HG03066 (cell line): ENCODE measurements around the gene SSMEM1.
"Not testable (repeated sequence)": the region's sequence is repeated elsewhere in the genome, so short reads cannot be mapped to it uniquely, and the experiment has no call there.

Experiments used
- ATAC-seq: cut with Tn5 transposase; IDR thresholded peaks from one replicate; pipeline ENCODE4 v1.9.1; 2021; ENCODE audit warnings: low read depth; ENCODE audit not compliant: unreplicated experiment

Gene SSMEM1

GRCh38 chr7:130210181-130210935 is 2.7 kb downstream of the SSMEM1 start:
- no peak for ATAC-seq

- no peak for ATAC-seq
Observed at GRCh38 chr7:130213828-130214227, 6.2 kb downstream of the SSMEM1 start.

- no peak for ATAC-seq
Observed at GRCh38 chr7:130216025-130216424, 8.4 kb downstream of the SSMEM1 start.

- no peak for ATAC-seq
Observed at GRCh38 chr7:130216750-130217149, 9.1 kb downstream of the SSMEM1 start.

GRCh38 chr7:130218806-130219620 is 11.4 kb downstream of the SSMEM1 start:
- no peak for ATAC-seq

GRCh38 chr7:130219871-130220270 is 12.2 kb downstream of the SSMEM1 start:
- ATAC-seq: no peak

- ATAC-seq: no peak
Observed at GRCh38 chr7:130221746-130222145, 14.1 kb downstream of the SSMEM1 start.

- ATAC-seq: no peak
Observed at GRCh38 chr7:130223646-130224045, 16.0 kb downstream of the SSMEM1 start.

- no peak for ATAC-seq
Observed at GRCh38 chr7:130224210-130224609, 16.6 kb downstream of the SSMEM1 start.

GRCh38 chr7:130224923-130225322 is 17.3 kb downstream of the SSMEM1 start:
- ATAC-seq: not testable (repeated sequence)

GRCh38 chr7:130226333-130226732 is 18.7 kb downstream of the SSMEM1 start:
- ATAC-seq: no peak

GRCh38 chr7:130227883-130228575 is 20.4 kb downstream of the SSMEM1 start:
- no peak for ATAC-seq

- no peak for ATAC-seq
Observed at GRCh38 chr7:130228840-130229502, 21.3 kb downstream of the SSMEM1 start.

GRCh38 chr7:130229981-130230380 is 22.3 kb downstream of the SSMEM1 start:
- ATAC-seq: not testable (repeated sequence)

- ATAC-seq: no peak
Observed at GRCh38 chr7:130231792-130232191, 24.1 kb downstream of the SSMEM1 start.

- ATAC-seq: no peak
Observed at GRCh38 chr7:130232209-130232608, 24.5 kb downstream of the SSMEM1 start.

GRCh38 chr7:130234078-130234477 is 26.4 kb downstream of the SSMEM1 start:
- ATAC-seq: no peak

- not testable (repeated sequence) for ATAC-seq
Observed at GRCh38 chr7:130236361-130236760, 28.7 kb downstream of the SSMEM1 start.

- ATAC-seq: no peak
Observed at GRCh38 chr7:130240240-130240639, 32.6 kb downstream of the SSMEM1 start.

GRCh38 chr7:130242198-130243014 is 34.7 kb downstream of the SSMEM1 start:
- no peak for ATAC-seq
